Muscle of back (tissue), 11 donors: Measurements from ENCODE around the gene ZNF446. TPM values are rescaled to one million over a fixed set of nuclear protein-coding genes. Genes with fewer than 3 reads are reported as not detected.
A peak's percentile ranks its signal among the peaks of the same experiment; 100 is the strongest.
"Not testable (repeated sequence)": the region's sequence is repeated elsewhere in the genome, so short reads cannot be mapped to it uniquely, and the experiment has no call there.

Experiments used
- DNase-seq, 3 donors: peaks; one replicate each; pipeline versions ENCODE4 v3.0.0 to v3.0.0-alpha.2; 2013
- polyA plus RNA-seq, 10 donors: library from polyadenylated mRNA; unstranded; fragments of 120-200 nt; gene quantifications; one replicate each; pipeline ENCODE4 v1.2.1, GENCODE V29; 2013; ENCODE audit not compliant: insufficient read length in 10 of 10

Gene ZNF446
- polyA plus RNA-seq, 10 donors, result 5.2 to 9.3 (median 6.4) TPM

DNA sequence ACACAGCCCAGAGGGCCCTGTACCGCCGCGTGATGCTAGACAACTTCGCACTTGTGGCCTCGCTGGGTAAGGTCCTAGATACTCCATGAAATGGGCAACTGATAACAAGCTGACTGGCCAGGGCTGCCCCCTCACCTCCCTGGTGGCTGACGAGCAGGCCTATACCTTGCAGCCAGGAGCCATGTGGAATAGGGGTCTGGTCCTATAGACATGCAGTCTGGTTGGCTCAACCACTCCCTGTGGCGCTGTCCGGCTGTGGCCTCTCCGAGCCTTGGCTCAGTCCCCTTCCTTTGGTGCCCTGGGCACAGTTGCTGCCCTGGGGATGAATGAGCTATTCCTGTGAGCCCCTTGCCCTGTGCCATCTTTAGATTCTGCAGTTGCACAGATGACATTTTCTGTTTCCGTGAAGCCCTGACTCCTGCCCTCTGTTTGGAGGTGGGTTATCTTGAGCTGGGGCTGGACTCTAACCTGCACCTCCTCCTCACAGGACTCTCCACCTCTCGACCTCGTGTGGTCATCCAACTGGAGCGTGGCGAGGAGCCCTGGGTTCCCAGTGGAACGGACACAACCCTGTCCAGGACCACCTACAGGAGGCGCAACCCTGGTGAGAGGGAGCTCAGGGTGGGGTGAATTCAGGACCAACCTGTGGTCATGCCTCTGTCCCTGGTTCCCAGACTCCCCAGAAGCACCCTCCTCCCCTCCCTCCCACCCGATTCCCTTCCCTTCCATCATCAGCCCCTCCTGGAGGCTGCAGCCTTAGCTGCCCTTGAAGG is 6.7 kb upstream of the ZNF446 start:
- no peak for DNase-seq

DNA sequence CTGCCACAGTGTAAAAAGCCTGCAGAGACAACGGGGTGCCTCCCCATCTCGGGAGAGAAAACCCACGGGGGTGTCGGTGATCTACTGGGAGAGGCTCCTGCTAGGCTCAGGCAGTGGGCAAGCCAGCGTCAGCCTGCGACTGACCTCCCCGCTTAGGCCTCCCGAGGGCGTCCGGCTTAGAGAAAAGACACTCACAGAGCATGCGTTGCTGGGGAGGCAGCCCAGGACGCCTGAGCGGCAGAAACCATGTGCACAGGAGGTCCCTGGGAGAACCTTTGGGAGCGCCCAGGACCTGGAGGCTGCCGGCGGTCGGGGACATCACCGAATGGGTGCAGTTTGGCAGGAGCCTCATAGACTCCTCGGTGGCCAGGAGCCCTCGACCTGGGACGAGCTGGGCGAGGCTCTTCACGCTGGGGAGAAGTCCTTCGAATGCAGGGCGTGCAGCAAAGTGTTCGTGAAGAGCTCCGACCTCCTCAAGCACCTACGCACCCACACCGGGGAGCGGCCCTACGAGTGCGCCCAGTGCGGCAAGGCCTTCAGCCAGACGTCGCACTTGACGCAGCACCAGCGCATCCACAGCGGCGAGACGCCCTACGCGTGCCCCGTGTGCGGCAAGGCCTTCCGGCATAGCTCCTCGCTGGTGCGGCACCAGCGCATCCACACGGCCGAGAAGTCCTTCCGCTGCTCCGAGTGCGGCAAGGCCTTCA is 5.2 kb upstream of the ZNF446 start:
- DNase-seq, result not testable (repeated sequence)

DNA sequence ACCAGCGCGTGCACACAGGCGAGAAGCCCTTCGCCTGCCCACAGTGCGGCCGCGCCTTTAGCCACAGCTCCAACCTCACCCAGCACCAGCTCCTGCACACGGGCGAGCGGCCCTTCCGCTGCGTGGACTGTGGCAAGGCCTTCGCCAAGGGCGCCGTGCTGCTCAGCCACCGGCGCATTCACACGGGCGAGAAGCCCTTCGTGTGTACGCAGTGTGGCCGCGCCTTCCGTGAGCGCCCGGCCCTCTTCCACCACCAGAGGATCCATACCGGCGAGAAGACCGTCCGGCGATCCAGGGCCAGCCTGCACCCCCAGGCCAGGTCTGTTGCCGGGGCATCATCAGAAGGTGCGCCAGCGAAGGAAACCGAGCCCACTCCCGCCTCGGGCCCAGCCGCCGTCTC is 4.4 kb upstream of the ZNF446 start:
- DNase-seq, result no peak

DNA sequence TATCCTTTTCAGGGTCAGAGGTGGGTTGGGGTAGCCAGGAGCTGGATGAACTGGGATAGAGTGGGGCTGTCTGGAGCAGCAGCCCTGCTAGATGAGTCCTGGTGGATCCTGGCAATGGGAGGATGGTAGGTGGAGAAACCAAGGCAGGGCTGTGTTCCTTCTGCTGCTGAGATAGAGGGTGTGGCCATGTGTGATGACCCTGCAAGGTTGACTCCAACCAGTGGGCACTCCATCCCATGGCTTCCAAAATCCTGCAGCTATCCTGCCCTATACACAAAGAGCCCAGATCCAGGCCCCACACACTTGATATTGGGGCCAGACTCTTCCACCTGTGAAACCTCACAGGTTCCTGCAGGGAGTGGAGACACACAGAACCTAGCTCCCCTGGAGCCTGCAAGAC is 2.4 kb upstream of the ZNF446 start:
- DNase-seq, result no peak

DNA sequence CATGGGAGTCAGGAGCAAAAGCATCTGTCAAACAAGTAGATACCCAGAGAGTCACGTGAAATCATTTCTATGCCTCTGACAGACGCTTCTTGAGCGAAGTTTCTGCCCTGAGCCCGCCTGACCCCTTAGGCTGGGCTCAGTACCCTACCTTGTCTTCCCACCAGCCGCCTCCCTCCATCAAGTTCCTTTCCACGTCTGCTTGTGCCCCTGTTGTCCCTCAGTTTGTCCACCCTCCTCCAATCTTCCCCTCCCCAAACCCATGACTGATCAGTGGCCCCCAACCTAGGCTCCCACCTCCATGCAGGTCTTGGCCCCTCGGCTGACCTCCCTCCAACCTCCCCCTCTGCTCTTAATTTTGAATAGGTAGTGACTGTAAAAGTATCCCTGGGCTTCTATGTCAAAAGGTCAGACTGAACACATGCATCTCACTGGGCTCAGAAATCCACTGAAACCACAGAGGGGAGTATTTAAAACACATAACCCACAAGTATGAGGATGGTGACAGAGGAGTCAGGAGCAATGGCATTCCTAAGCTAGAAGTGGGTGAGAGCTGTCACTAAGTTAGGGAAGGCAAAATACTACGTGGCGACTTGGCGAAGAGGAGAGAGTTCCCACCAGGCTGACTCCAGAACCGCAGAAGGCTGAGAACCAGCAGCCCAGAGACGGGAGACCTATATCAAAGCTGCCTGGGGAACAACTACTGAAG is 1.7 kb upstream of the ZNF446 start:
- DNase-seq, result no peak

DNA sequence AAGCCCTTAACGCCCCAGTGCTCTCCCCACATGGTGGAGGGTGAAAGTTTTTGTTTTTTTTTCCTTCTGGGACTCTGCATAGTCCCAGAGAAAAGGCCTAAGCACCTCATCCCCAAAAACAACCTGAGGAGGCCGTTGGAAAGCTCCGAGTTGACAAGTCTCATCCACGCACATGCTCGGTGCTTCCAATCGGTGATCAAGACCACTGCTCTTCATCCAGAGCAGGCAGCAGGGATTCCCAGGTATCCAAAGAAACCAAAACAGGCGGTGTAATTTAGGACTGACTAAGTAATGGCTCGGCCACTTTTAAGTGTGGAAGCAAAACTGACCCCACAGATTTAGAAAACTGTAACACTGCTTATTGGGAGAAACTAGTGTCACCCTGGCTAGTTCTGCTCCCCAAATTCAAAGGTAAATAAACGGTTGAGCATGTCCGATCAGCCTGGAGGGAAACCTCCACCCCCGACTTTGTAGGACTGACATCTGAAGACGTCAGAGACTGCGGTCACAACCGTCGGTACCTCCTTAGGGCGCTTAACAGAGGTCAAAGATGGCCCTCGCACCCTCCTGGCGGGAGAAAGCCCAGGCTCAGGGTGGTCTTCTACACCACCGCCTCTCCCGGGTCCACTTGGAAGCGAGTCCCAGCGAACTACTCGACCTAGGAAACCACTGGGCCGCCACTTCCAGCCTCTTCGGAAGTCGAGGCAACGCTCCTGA is 997 bp upstream of the ZNF446 start:
- no peak for DNase-seq

DNA sequence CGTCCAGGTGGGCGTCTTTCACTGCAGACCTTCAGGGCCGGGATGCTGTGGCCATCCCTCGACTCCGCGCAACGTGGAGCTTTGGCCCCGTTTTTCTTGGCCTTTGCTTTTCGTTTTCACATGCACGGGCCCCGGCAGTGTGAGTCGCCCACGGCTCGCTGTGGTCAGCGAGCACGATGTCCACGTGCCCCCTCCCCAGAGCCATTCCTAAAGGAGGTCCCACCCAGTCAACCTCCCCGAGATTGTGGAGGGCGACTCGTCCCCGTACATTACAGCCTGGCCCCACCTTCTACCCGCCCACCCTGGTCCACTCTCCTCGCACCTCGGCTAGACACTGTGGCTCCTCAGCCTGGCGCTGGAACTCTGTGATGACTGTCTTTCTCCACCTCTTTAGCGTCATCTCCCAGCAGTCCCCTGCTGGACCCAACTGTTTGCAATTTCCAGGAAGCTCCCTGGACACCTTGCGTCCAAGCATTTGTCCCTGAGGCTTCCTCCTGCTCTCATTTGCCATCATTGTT is 405 bp downstream of the ZNF446 start:
- DNase-seq, result no peak

DNA sequence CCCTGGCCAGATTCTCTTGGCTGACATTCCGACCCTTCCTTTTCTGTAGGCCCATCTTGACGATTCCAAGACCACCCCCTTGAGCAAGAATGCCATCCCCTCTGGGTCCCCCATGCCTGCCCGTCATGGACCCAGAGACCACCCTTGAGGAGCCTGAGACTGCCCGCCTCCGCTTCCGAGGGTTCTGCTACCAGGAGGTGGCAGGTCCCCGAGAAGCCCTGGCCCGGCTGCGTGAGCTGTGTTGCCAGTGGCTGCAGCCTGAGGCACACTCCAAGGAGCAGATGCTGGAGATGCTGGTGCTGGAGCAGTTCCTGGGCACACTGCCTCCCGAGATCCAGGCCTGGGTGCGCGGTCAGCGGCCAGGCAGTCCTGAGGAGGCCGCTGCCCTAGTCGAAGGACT is 978 bp downstream of the ZNF446 start:
- DNase-seq, result peak in 1 of 3 donors; percentile 33

DNA sequence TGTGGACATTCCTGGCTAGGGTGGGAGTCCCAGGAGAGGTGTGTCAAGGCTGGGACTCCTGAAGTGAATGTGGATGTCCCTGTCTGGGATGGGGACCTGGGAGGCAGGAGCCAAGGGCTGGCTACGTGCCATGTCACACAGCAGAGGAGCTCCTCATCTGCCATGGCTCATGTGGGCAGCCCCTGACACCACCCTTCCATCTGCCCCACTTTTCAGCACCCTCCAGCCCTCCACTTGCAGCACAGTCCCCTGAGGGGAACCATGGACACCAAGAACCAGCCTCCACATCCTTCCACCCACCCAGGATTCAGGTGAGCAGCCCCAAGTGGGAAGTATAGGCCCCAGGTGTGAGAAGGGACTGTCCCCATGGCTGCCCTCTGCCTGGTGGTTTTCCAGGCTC is 1.7 kb downstream of the ZNF446 start:
- DNase-seq, result no peak

DNA sequence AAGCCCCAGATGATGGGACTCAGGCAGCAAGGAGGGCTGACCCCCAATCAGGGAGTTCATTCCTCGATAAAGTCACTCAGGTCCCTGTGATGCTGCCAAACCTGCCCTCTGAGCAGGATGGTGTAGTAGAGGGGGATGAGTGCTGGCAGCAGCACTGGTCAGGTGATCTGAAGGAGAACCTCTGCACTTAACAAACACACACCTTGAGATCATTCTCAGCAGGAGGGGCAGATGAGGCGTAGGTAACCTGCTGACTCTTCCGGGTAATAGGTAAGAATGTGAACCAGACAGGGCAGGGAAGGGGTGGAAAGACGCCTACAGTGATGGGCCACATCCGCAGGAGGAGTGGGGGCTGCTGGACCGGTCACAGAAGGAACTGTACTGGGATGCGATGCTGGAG is 3.2 kb downstream of the ZNF446 start:
- DNase-seq, result no peak

DNA sequence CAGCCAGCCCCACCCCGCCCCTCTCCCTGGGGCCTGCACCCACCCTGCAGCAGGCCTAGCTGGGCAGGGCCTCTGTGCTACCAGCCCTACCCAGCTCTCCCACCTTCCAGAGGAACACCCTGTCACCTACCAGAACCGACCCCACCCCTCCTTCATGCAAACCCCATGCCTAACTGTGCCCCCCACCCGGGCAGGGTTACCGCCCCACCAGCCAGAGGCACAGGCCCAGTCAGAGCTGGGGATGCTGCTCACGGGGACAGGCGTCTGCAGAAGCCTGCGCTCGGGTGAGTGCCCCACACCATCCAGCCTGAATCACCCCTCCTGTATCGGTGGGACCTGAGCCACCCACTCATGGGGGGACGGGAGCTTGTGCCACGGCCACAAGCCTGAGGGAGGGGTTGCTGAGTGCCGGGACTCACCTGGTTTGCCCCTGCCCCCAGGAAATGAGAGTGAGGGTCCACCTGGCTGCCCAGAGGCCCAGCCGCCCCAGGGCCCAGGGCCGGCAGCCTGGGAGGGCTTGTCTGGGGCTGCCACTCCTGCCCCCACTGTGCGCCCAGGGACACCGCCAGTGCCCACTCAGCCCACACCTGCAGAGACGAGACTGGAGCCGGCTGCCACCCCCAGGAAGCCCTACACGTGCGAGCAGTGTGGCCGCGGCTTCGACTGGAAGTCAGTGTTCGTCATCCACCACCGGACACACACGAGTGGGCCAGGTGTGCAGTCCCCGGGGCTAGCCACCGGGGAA is 3.8 kb downstream of the ZNF446 start:
- no peak for DNase-seq

DNA sequence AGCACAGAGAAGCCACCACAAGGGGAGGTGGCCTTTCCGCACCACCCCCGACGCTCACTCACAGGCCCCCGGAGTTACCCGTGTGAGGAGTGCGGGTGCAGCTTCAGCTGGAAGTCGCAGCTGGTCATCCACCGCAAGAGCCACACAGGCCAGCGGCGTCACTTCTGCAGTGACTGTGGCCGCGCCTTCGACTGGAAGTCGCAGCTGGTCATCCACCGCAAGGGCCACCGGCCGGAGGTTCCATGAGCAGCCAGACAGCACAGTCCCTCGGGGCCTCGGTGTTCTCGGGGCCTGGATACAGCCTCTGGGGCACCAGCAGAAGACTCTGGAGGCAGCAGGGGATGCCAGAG is 4.3 kb downstream of the ZNF446 start:
- DNase-seq, result no peak

DNA sequence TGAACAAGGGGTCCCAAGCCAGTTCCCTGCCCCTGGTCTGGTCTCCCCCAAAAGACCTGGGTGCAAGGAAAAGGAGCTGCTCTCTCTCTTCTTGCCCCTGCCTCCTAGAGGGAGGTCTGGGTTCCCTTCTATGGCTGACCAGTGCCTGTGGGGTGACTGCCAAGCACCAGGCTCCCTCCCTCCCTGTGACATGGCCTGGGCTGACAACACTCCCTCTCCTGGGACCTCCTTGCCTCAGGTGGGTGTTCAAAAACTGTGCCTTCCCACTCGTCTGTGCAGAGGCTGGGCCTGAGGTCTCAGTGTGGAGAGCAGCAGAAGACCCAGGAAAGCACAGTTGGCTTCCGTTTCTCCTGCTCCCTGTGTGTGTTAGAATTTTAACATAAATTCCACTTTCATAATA is 4.7 kb downstream of the ZNF446 start:
- DNase-seq, result no peak

DNA sequence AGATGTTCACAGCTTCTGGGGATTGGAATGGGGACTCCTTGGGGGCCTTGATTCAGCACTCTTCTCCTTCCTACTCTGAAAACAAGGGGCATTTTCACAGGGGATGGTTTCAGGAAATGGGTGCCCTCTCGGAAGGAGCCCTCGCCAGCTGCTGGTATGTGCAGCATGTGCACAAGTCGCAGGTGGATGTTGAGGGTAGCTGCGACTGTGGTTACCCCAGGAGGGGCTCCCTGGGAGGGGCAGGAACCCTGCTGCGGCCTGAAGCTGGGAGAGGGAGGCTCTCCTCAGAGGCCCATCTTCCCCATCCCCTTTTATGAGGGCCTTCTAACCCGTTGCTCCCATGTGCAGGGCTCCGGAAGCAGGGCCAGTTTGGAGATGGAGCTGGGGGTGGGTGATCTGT is 6.2 kb downstream of the ZNF446 start:
- DNase-seq, result no peak

DNA sequence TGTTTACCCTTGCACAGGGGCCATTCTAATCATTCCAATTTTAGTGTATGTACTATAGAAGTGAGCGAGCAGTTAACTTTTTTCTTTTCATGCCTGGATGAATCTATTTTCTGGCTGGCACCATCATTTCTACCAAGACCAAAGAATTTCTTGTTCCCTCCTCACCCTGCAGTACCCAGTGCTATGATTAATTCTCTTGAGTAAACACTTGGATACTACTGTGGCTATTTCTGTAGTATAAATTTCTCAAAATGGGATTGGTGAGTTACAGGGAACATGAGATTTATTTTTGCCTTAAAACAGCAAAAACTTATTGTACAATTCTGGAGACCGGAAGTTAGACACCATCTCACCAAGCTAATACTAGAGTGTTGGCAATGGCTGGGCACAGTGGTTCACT is 7.6 kb downstream of the ZNF446 start:
- DNase-seq, result no peak

DNA sequence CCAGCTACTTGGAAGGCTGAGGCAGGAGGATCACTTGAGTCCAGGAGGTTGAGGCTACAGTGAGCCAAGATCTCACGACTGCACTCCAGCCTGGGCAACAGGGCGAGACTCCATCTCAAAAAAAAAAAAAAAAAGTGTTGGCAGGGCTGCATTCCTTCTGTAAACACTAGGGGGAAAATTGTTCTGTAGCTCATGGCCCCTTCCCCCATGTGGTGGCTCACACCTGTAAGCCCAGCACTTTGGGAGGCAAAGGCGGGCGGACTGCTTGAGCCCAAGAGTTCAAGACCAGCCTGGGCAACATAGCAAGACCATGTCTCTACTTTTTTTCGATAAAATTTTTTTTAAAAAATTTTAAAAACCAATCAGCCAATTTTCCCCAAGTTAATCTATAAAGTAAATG is 8.2 kb downstream of the ZNF446 start:
- DNase-seq, result not testable (repeated sequence)

DNA sequence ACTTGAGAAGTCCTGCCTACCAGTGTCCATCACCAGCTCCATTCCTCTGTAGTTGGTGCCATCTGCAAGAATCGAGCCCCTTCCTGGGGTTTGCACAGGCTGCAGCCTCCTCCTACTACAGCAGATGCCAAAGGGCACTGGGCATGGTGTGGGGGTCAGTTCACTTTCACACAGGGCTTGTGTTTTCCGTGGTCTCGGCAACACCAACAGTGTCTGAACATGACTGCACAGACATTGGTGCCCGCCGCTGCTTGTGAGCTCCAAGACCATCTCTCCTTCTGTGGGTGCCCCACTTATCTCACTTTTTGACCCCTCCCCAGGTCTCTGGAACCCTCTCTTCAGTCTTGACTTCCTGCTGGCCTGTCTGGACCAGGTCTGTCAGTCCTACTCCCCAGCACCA is 15.2 kb downstream of the ZNF446 start:
- DNase-seq, result no peak

DNA sequence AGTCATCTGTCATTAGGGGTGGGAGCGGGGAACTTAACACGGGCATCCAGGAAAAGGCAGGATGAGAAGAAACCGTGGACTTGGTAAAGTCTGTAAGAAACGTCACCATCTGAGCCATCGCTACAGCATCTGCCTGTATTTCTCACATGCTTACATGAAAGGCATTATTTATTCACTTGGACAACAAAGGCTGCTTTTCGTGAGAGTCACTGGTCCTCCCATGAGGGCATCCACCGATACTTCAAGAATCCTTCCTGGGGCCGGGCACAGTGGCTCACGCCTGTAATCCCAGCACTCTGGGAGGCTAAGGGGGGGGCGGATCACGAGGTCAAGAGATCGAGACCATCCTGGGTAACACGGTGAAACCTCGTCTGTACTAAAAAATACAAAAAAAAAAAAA is 16.1 kb downstream of the ZNF446 start:
- no peak for DNase-seq

DNA sequence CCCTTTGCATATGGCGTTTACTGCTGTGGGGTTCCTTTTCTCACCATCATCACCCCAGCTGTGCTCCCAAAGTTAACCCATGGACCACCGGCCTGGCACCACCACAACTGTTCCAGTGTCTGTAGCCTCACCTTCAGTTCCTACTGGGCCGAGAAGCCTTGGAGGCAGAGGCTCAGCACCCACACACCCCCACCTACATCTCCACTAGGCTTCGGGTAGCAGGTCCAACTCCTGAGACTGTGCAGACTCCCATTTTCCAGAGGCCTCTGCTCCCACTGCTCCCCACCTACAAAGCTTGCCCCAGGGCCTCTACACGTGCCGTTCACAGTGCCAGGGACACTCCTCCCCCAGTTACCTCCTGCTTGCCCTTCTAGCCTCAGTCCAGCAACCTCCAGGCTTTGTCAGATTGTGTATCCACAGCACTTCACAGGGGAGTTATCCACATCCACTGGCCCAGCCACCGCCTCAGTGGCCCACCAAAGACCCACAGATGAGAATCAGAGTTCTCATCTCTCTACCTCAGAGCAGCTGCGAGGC is 21.6 kb downstream of the ZNF446 start:
- DNase-seq, result no peak

DNA sequence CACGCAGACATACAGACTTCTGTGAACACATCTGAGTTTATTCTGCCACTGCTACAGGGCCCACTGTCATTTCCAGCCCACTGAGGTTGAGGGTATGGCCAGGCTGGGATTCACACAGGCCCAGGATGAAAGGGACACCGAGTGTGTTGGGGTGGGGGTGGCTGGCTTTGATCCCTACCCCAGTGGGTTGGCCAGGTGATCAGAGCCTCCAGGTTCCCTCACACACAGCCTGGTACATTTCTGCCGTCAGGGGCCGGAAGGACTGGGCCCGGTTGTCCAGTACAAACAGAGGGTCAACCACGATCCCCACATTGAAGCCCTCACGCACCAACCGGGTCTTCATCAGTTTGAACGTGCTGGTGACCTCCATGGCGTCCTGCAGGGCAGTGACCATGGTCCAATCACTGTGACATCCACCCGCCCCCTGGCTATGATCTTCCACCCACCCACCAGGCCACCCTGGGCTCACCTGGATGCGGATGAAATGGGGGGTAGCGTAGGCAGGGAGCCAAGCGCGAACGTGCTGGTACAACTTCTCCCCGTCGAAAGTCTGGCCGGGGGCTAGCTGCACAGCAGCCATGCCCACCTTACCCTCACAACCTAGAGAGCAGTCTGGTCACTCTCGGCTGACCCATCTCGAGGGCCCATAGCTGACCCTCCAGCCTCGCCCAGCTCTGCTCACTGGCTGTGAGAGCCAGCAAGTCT is 22.3 kb downstream of the ZNF446 start:
- no peak for DNase-seq
